Panc1 (cell line): ENCODE measurements around the gene DSCAM. TPM values are rescaled to one million over a fixed set of nuclear protein-coding genes. Genes with fewer than 3 reads are reported as not detected.

ENCODE experiments used
- ATAC-seq: fragments of 200-7000 bp; cut with Tn5 transposase; 2 replicates; pipeline ENCODE4 v1.9.1; 2020; ENCODE audit warnings: mild to moderate bottlenecking, moderate library complexity
- BruUV-seq: library from RNA; stranded (reverse); fragments of 400-500 nt; replicated peaks from 2 replicates; lab custom pipeline; 2021; lab: Mats Ljungman, UMichigan
- CTCF ChIA-PET: fragments of 300-600 bp; sonication (Branson Sonifier 250); formaldehyde crosslinking; loops from one replicate; lab custom pipeline; 2022; ENCODE audit warnings: antibody characterized with exemption; lab: Charles Lee
- POLR2A ChIA-PET: fragments of 300-600 bp; sonication (Branson Sonifier 250); formaldehyde crosslinking; loops from one replicate; lab custom pipeline; 2022; ENCODE audit warnings: antibody characterized with exemption; lab: Charles Lee
- DNase-seq: peaks from one replicate; pipeline ENCODE4 v3.0.0-alpha.2; 2010; ENCODE audit warnings: low read depth, low spot score
- H3K27ac ChIP-seq: 2 replicates; pipeline ENCODE4 v1.5.1; 2011; ENCODE audit warnings: mild to moderate bottlenecking, low read length, inconsistent platforms
- H3K27me3 ChIP-seq: fragments of 200-500 bp; sonication (Bioruptor generic); 2 replicates; pipeline ENCODE4 v1.6.0; 2014; ENCODE audit warnings: low read length, inconsistent platforms; ENCODE audit not compliant: control insufficient read depth, insufficient read depth
- H3K36me3 ChIP-seq: fragments of 200-500 bp; sonication (Bioruptor generic); 2 replicates; pipeline ENCODE4 v1.5.1; 2014; ENCODE audit warnings: inconsistent platforms, mild to moderate bottlenecking, low read length, moderate library complexity; ENCODE audit not compliant: control insufficient read depth, insufficient read depth
- H3K4me1 ChIP-seq: 2 replicates; pipeline ENCODE4 v1.5.1; 2011; ENCODE audit warnings: inconsistent platforms, mild to moderate bottlenecking, low read length, moderate library complexity; ENCODE audit not compliant: control insufficient read depth, insufficient read depth
- H3K4me3 ChIP-seq, 2 experiments: 2 replicates each; pipeline ENCODE4 v1.5.1; 2011 to 2012; ENCODE audit warnings: low read depth in 2 of 2, low read length in 2 of 2, mild to moderate bottlenecking in 2 of 2, inconsistent platforms in 1 of 2, moderate library complexity in 1 of 2
- H3K9me3 ChIP-seq: fragments of 200-500 bp; sonication (Bioruptor generic); 2 replicates; pipeline ENCODE4 v1.5.1; 2014; ENCODE audit warnings: low read depth, mild to moderate bottlenecking, inconsistent platforms, low read length, moderate library complexity; ENCODE audit not compliant: control insufficient read depth, insufficient read depth
- CTCF ChIP-seq: fragments of 450-650 bp; IDR thresholded peaks from 2 replicates; pipeline ENCODE4 v1.5.1; 2017; ENCODE audit warnings: mild to moderate bottlenecking
- POLR2AphosphoS5 ChIP-seq: IDR thresholded peaks from 2 replicates; pipeline ENCODE4 v1.6.1; 2012; ENCODE audit warnings: mild to moderate bottlenecking, low read depth, low read length, moderate library complexity
- REST ChIP-seq, 2 experiments: IDR thresholded peaks; 2 replicates each; pipeline ENCODE4 v1.6.1; 2011 to 2012; ENCODE audit warnings: low read depth in 2 of 2, control low read depth in 1 of 2, low read length in 1 of 2, mild to moderate bottlenecking in 1 of 2, moderate library complexity in 1 of 2; ENCODE audit not compliant: insufficient read depth in 1 of 2
- SIN3A ChIP-seq: IDR thresholded peaks from 2 replicates; pipeline ENCODE4 v1.6.1; 2012; ENCODE audit warnings: low read depth, mild to moderate bottlenecking, low read length, moderate library complexity, borderline replicate concordance; ENCODE audit not compliant: insufficient read depth
- TCF7L2 ChIP-seq: IDR thresholded peaks from 2 replicates; pipeline ENCODE4 v1.6.1; 2011; ENCODE audit warnings: mild to moderate bottlenecking, low read depth, low read length, inconsistent platforms
- in situ Hi-C: cut with HindIII; loops from 2 replicates; pipeline ENCODE4 v1.10.0; 2016; ENCODE audit warnings: low sequenced_read_pairs, low pct_unique_long_range_greater_than_20kb
- intact Hi-C: fragments of 100-400 bp; cut with micrococcal nuclease; formaldehyde crosslinking; loops from one replicate; pipeline ENCODE4 v1.10.0; 2022; ENCODE audit not compliant: unreplicated experiment
- total RNA-seq: library from RNA; stranded (reverse); gene quantifications from one replicate; pipeline ENCODE4 v1.2.1, GENCODE V29; 2021; ENCODE audit not compliant: unreplicated experiment

Gene DSCAM
- total RNA-seq, 1 experiment from 2014 or later: not detected

DNA sequence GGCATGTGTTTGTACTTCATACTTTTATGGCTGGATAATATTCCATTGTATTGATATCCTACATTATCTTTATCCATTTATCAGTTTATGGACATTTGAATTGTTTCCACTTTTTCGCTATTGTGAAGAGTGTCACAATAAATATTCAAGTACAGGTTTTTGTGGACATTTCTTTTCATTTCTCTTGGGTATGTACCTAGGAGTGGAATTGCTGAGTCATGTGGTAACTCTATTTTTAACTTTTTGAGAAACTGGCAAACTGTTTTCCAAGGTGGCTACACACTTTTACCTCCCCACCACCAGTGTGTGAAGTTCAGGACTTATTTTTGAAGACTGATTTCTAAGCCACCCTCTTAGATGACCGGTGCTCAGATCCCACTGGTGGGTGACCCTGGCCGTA lies 39.0 kb upstream of the DSCAM start:
- no peak overlapping the region for H3K27ac ChIP-seq
- ATAC-seq (no peak), DNase-seq (no peak)
- no peak overlapping the region for H3K4me3 ChIP-seq
- H3K9me3 ChIP-seq: no peaks in the 10 kb centered on the region
- CTCF ChIA-PET: no interaction called here
- POLR2A ChIA-PET: no interaction called here
- no peak for TF ChIP-seq SIN3A
- TF ChIP-seq REST (IDR thresholded peaks at IDR 0.05; ENCODE audit: insufficient read depth in 1 of 2, low read depth in 2 of 2, low read length in 1 of 2): no peak
- no peak for TF ChIP-seq POLR2AphosphoS5
- TF ChIP-seq CTCF: no peak
- TF ChIP-seq TCF7L2: no peak
- BruUV-seq: no TSS peak
- intact Hi-C loops (no loop called here), in situ Hi-C loops (no loop called here)
- no peaks in the 10 kb centered on the region for H3K36me3 ChIP-seq
- no peaks in the 10 kb centered on the region for H3K27me3 ChIP-seq
- H3K4me1 ChIP-seq: no peaks in the 10 kb centered on the region

DNA sequence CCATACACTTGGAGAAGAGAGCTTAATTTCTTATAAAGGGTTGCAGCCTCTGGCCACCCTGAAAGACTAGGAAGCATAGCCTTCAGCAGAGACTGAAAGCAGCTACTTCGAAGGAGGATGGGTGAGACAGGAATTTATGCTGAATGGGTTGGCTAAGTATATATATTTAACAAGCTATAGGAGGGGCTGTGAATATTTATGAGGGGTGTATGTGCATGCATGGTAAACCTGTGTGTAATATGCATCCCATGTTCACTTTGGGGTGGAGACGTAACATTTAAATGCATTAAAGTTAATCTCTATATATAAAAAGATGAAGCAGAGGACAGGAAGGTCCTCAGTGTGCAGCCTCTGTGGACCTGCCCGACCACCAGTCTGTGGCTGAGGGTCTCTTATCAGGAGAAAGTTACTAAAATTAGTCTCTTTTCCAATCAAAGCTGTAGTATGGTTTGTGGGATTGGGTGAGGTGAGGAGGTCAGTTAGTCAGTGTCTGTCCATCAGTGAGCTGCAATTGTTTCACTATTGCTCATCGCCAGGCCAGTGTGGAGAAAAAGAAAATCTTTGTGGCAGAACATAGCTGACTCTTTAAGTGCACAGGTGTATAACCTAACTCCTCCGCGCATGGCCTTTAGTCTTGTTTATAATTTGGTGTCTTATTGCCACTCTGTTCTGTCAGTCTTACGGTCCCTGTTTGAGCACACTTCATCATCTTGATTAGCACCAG lies 35.4 kb upstream of the DSCAM start:
- no TSS peak for BruUV-seq
- in situ Hi-C loops: no loop called here
- intact Hi-C loops: no loop called here
- Histone ChIP-seq H3K4me3 (no peak overlapping the region), H3K4me1 (no peaks in the 10 kb centered on the region), H3K36me3 (no peaks in the 10 kb centered on the region), H3K9me3 (no peaks in the 10 kb centered on the region), H3K27ac (no peak overlapping the region), H3K27me3 (no peaks in the 10 kb centered on the region)
- ChIA-PET CTCF (interaction anchor here (0.7 kb wide), 1 partner anchor 41 kb away, joined by 3 read pairs; no protein-coding TSS in a partner anchor), POLR2A (no interaction called here)
- ATAC-seq: no peak
- DNase-seq: no peak
- TF ChIP-seq REST (IDR thresholded peaks at IDR 0.05; ENCODE audit: insufficient read depth in 1 of 2, low read depth in 2 of 2, low read length in 1 of 2): no peak
- no peak for TF ChIP-seq CTCF
- no peak for TF ChIP-seq SIN3A
- no peak for TF ChIP-seq TCF7L2
- TF ChIP-seq POLR2AphosphoS5: no peak
